Sigmoid colon (tissue), 7 donors: ENCODE results near the gene ATP5IF1. TPM values are rescaled to one million over a fixed set of nuclear protein-coding genes. Genes with fewer than 3 reads are reported as not detected.

Experiments used
- DNase-seq: peaks from one replicate; pipeline ENCODE4 v3.0.0-alpha.2; 2019
- H3K27ac ChIP-seq, 4 donors: fragments of 200-600 bp; sonication (generic); one replicate each; pipeline ENCODE4 v1.5.1; 2016 to 2019; ENCODE audit warnings: mild to moderate bottlenecking in 1 of 4
- H3K27me3 ChIP-seq, 3 donors: fragments of 200-600 bp; sonication (generic); one replicate each; pipeline ENCODE4 v1.5.1; 2019; ENCODE audit warnings: mild to moderate bottlenecking in 1 of 3
- H3K36me3 ChIP-seq, 4 donors: fragments of 200-600 bp; sonication (generic); one replicate each; pipeline ENCODE4 v1.5.1; 2016 to 2019
- H3K4me1 ChIP-seq, 4 donors: fragments of 200-600 bp; sonication (generic); one replicate each; pipeline ENCODE4 v1.5.1; 2017 to 2019
- H3K4me3 ChIP-seq, 4 donors: fragments of 200-600 bp; sonication (generic); one replicate each; pipeline ENCODE4 v1.5.1; 2017 to 2019; ENCODE audit warnings: mild to moderate bottlenecking in 2 of 4, moderate library complexity in 1 of 4
- H3K9me3 ChIP-seq, 4 donors: fragments of 200-600 bp in 3 of 4; sonication (generic) in 3 of 4; one replicate each; pipeline versions ENCODE4 v1.5.1 to v1.6.1; 2013 to 2019
- EP300 ChIP-seq, 4 donors: sonication (generic); formaldehyde crosslinking; IDR thresholded peaks; one replicate each; pipeline ENCODE4 v1.6.1; 2017; ENCODE audit warnings: antibody characterized with exemption in 4 of 4
- POLR2A ChIP-seq, 2 donors: fragments of 450-650 bp; IDR thresholded peaks; one replicate each; pipeline ENCODE4 v1.6.1; 2016; ENCODE audit warnings: antibody characterized with exemption in 2 of 2, mild to moderate bottlenecking in 2 of 2, moderate library complexity in 2 of 2
- POLR2AphosphoS5 ChIP-seq, 4 donors: sonication (generic); formaldehyde crosslinking; IDR thresholded peaks; one replicate each; pipeline ENCODE4 v1.6.1; 2017; ENCODE audit warnings: antibody characterized with exemption in 4 of 4
- WGBS, 2 donors: extraction: QIAGEN DNeasy Blood & Tissue Kit; methylation state at CpG; one replicate each; pipeline ENCODE4 v1.1.7; 2013; 5-methylcytosine and 5-hydroxymethylcytosine counted together
- intact Hi-C: fragments of 100-400 bp; cut with DNase I; formaldehyde crosslinking; loops from one replicate; pipeline ENCODE4 v1.15.1; 2023
- polyA plus RNA-seq, 3 donors: library from polyadenylated mRNA; stranded (reverse); fragments of 200-250 nt; gene quantifications; one replicate each; pipeline ENCODE4 v1.2.3, GENCODE V29; 2013
- total RNA-seq, 4 donors: library from RNA; depleted of rRNA; stranded (reverse); fragments of >200 nt; gene quantifications; one replicate each; pipeline ENCODE4 v1.1.0, GENCODE V29; 2016
- TF ChIP-seq, protein P1 (sequence below), 4 experiments: fragments of 450-650 bp in 3 of 4; fragments of 200-600 bp in 1 of 4; IDR thresholded peaks; one replicate each; pipeline ENCODE4 v1.5.1; 2016 to 2019; ENCODE audit warnings: antibody characterized with exemption in 4 of 4, mild to moderate bottlenecking in 3 of 4, moderate library complexity in 2 of 4
- donor health status: healthy with polysubstance abuse.
- donor health status: Bipolar disorder and iron deficiency.
- donor health status: healthy.

Gene ATP5IF1
- total and polyA plus RNA-seq, 7 donors = 167 to 1,120 (median 260) TPM

DNA sequence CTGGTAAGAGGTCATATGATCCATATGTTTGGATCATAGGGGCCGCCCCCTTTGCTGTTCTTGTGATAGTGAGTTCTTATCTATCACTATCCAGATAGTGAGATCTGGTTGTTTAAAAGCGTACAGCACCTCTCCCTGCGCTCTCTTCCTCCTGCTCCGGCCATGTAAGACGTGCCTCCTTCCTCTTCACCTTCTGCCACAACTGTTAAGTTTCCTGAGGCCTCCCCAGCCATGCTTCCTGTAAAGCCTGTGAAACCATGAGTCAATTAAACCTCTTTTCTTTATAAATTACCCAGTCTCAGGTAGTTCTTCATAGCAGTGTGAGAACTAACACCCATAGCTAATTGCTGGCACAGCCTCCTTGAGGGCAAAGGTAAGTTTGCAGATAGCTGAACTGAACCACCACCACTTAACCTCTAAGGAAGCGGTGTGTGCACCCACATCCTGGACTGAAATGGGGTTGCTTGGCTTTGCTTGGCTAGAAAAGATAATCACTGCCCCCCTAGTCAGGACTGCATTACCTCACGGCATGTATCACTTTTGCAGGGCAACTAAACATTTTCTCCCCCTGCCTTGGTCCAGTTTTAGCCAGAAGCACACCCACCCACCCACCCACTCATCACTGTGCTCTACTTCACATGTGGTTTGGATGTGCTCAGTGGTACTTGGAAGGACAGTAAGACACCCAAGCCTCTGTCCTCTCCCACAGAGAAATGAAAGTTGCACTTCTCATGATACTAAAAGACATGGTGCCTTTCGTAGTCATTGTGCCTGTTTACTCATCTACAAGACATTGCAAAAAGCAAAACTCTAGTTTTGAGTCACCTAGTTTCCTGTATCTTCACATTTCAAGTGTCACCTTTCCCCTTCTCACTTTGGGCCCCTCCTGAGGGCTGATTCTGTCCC lies 36.3 kb upstream of the ATP5IF1 start:
- peaks cover 40 to 74% (median 57%) of the 10 kb centered on the region in 4 donors for H3K36me3 ChIP-seq
- no peak for TF ChIP-seq EP300 (IDR thresholded peaks at IDR 0.05)
- no peak for TF ChIP-seq POLR2A (IDR thresholded peaks at IDR 0.05)
- TF ChIP-seq POLR2AphosphoS5 (IDR thresholded peaks at IDR 0.05) = no peak
- TF ChIP-seq, protein P1, sequence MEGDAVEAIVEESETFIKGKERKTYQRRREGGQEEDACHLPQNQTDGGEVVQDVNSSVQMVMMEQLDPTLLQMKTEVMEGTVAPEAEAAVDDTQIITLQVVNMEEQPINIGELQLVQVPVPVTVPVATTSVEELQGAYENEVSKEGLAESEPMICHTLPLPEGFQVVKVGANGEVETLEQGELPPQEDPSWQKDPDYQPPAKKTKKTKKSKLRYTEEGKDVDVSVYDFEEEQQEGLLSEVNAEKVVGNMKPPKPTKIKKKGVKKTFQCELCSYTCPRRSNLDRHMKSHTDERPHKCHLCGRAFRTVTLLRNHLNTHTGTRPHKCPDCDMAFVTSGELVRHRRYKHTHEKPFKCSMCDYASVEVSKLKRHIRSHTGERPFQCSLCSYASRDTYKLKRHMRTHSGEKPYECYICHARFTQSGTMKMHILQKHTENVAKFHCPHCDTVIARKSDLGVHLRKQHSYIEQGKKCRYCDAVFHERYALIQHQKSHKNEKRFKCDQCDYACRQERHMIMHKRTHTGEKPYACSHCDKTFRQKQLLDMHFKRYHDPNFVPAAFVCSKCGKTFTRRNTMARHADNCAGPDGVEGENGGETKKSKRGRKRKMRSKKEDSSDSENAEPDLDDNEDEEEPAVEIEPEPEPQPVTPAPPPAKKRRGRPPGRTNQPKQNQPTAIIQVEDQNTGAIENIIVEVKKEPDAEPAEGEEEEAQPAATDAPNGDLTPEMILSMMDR (IDR thresholded peaks at IDR 0.05) = no peak
- H3K4me3 ChIP-seq = no peak overlapping the region
- DNase-seq = no peak
- no peak overlapping the region for H3K27ac ChIP-seq
- no peaks in the 10 kb centered on the region for H3K27me3 ChIP-seq
- intact Hi-C loops = no loop called here
- H3K4me1 ChIP-seq = no peaks in the 10 kb centered on the region
- H3K9me3 ChIP-seq = no peaks in the 10 kb centered on the region
- WGBS, 2 donors = 49 to 52% methylated on average over 8 of the region's 8 CpGs

DNA sequence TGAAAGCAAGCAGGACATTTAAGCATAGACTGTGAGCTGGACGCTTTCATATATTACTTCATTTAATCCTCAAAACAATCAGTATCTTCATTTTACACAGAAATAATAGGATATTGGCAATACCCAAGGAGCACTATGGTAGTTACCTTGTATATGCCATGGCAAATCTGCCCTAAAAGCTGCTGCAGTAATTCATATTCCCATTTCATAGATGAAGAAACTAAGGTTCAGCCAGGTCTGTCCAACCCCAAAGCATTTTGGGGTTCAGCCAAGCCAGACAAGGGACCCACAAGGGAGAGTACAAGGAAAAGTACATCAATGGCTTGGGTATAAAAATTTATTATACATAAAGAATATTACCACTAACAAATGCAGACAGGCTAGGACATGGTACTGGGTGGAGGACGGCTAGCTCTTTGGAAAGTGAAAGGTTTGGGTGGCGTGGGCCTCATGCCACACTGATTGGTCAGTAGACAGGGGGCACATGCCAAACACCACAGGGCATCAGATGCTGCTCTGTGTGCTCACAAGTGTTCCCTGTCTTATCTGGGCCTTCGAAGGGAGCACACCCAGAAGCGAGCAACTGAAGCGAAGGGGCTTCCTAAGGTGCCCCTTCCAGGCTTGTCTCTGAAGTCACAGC lies 35.6 kb upstream of the ATP5IF1 start:
- WGBS, 2 donors = 90 to 92% methylated on average over 6 of the region's 6 CpGs
- DNase-seq = no peak
- H3K36me3 ChIP-seq = peaks cover 42 to 82% (median 59%) of the 10 kb centered on the region in 4 donors
- H3K27me3 ChIP-seq = no peaks in the 10 kb centered on the region
- no peaks in the 10 kb centered on the region for H3K9me3 ChIP-seq
- intact Hi-C loops = no loop called here
- H3K27ac ChIP-seq = no peak overlapping the region
- no peaks in the 10 kb centered on the region for H3K4me1 ChIP-seq
- H3K4me3 ChIP-seq = no peak overlapping the region
- TF ChIP-seq POLR2AphosphoS5 (IDR thresholded peaks at IDR 0.05) = no peak
- no peak for TF ChIP-seq POLR2A (IDR thresholded peaks at IDR 0.05)
- TF ChIP-seq EP300 (IDR thresholded peaks at IDR 0.05) = no peak
- TF ChIP-seq, protein P1 (IDR thresholded peaks at IDR 0.05) = no peak

DNA sequence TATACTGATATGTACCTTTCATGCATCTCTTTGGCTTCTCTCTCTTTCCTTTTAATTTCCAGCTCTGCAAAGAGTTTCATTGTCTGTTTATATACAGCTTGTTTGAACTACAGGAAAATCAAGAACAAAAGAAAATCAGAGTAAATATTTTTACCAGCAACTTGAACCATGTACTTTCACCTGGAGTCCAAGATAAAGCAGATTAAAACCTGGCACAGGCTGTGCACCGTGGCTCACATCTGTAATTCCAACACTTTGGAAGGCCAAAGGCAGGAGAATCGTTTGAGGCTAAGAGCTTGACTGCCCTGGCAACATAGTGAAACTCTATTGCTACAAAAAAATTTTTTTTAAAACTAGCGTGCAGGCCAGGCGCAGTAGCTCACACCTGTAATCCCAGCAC lies 30.7 kb upstream of the ATP5IF1 start:
- no peak overlapping the region for H3K27ac ChIP-seq
- WGBS, 2 donors = 33 to 73% methylated on average over 4 of the region's 4 CpGs
- H3K4me1 ChIP-seq = no peaks in the 10 kb centered on the region
- H3K27me3 ChIP-seq = no peaks in the 10 kb centered on the region
- TF ChIP-seq POLR2A (IDR thresholded peaks at IDR 0.05) (no peak), POLR2AphosphoS5 (IDR thresholded peaks at IDR 0.05) (no peak), EP300 (IDR thresholded peaks at IDR 0.05) (no peak)
- TF ChIP-seq, protein P1 (IDR thresholded peaks at IDR 0.05) = no peak
- no peak overlapping the region for H3K4me3 ChIP-seq
- intact Hi-C loops = no loop called here
- H3K9me3 ChIP-seq = no peaks in the 10 kb centered on the region
- DNase-seq = no peak
- peaks cover 26 to 98% (median 56%) of the 10 kb centered on the region in 4 donors for H3K36me3 ChIP-seq

DNA sequence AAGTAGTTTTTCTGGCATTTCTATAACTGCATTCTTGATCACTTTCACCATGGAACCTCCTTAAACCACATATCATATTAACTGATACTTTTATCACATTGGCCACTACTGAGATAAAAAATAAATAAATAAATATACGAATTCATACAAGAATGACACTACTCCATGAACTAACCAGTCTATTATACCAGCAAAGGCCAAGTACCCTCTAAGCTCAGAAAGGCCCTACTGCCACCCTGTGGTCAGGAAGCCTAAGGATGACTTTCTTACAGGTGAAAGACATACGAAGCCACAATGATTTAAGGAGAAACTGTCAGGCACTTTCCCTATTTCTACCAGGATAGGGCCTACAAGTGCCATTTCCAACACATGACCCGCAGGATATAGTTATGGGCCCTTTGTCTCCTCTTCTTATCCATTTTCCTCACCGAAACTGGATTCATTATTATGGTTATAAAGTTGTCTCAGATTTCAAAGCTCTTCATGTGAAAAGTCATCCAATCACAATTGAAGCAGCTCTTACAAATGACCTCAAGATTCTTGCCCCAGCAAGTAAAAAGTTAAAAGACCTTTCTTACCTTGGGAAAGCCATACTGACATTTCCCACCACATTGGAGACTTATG lies 27.0 kb upstream of the ATP5IF1 start:
- peaks cover 0 to 6% (median 0%) of the 10 kb centered on the region in 4 donors for H3K4me1 ChIP-seq
- 8 to 35% methylated on average over 4 of the region's 4 CpGs for WGBS, 2 donors
- no peak overlapping the region for H3K27ac ChIP-seq
- H3K9me3 ChIP-seq = no peaks in the 10 kb centered on the region
- H3K36me3 ChIP-seq = peaks cover 6 to 81% (median 32%) of the 10 kb centered on the region in 4 donors
- no peaks in the 10 kb centered on the region for H3K27me3 ChIP-seq
- intact Hi-C loops = loop anchor here (2.0 kb wide), 1 partner anchor 118 kb away; no protein-coding TSS in a partner anchor
- no peak for DNase-seq
- TF ChIP-seq POLR2A (IDR thresholded peaks at IDR 0.05) = no peak
- no peak for TF ChIP-seq POLR2AphosphoS5 (IDR thresholded peaks at IDR 0.05)
- TF ChIP-seq EP300 (IDR thresholded peaks at IDR 0.05) = no peak
- TF ChIP-seq, protein P1 (IDR thresholded peaks at IDR 0.05) = peak in 3 of 4 experiments; percentile 29 to 48 (median 43)
- no peak overlapping the region for H3K4me3 ChIP-seq
